ENCODE results near the gene CPTP.

Gene CPTP

DNA sequence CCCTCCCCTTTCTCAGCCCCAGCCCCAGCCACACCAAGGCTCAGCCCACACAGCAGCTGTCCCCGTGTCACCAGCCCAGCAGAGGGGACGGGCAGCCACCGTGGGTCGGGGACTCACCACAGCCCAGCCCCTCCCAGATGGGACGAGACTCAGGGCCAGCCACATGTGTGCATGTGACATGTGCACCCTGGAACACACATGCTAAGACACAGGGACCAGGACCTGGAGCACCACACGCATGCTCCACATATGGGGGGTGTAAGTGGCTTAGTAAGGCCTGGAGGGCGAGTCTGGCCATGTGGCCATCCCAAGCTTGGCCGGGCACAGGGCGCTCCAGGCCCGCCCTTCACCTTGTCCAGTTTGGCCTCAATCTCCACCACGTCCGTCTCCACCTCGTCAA, 20.9 kb upstream of the CPTP start:
- TF ChIP-seq, protein P1, sequence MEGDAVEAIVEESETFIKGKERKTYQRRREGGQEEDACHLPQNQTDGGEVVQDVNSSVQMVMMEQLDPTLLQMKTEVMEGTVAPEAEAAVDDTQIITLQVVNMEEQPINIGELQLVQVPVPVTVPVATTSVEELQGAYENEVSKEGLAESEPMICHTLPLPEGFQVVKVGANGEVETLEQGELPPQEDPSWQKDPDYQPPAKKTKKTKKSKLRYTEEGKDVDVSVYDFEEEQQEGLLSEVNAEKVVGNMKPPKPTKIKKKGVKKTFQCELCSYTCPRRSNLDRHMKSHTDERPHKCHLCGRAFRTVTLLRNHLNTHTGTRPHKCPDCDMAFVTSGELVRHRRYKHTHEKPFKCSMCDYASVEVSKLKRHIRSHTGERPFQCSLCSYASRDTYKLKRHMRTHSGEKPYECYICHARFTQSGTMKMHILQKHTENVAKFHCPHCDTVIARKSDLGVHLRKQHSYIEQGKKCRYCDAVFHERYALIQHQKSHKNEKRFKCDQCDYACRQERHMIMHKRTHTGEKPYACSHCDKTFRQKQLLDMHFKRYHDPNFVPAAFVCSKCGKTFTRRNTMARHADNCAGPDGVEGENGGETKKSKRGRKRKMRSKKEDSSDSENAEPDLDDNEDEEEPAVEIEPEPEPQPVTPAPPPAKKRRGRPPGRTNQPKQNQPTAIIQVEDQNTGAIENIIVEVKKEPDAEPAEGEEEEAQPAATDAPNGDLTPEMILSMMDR (conservative IDR thresholded peaks at IDR 0.05; ENCODE audit: low read depth, low read length), result no peak
- DNase-seq (ENCODE audit: low read depth), result no peak

DNA sequence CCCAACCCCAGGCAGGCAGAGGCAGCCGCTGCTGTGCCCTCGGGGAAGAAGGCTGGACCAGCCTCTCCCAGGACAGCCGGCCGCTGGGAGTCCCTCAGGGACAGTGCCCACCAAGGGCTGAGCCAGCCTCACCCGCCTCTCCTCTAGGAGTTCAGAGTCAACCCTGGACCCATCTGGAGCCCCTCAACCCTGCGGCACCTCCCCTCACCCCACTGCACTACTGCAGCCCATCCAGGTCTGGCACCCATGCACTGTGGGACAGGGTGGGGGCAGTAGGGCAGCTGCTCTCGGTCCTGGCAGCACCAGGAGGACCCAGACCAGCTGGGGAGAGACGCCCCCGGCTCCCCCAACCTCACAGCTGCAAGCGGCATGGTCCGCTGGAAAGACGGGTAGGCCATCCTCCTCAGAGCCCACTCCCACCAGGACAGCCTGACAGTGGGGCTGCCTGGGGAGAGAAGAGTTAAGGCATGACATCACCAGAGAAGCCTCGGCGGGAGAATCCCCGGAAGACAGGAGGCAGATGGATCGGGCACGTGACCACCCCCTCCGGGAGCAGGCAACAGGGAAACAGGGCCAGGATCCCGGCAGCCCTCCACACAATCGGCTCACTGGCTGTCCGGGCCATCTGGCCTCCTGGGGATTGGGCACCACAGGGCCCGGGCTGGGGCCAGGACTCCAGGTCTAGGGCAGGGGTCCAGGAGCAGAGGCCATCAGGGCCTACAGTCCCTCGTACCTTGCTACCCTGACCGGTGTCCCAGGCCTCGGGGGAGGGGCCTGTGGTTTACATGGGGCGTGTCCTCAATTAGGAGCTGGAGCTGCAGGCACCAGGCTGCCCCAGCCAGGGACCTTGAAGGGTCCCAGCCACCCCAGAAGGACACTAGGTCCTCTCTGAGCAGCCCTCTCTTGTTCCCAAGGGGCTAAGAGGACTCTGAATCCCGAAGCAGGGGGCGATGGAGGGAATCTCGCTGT, 20.0 kb upstream of the CPTP start:
- TF ChIP-seq, protein P1 (conservative IDR thresholded peaks at IDR 0.05; ENCODE audit: low read depth, low read length), result no peak
- peak; percentile 83 for DNase-seq (ENCODE audit: low read depth)
- H3K4me3 ChIP-seq (ENCODE audit: low read depth, low read length), result peak overlapping the region; percentile 71

More for the DNA sequence above, 20.9 kb upstream of the CPTP start:
- no peak overlapping the region for H3K4me3 ChIP-seq (ENCODE audit: low read depth, low read length)

DNA sequence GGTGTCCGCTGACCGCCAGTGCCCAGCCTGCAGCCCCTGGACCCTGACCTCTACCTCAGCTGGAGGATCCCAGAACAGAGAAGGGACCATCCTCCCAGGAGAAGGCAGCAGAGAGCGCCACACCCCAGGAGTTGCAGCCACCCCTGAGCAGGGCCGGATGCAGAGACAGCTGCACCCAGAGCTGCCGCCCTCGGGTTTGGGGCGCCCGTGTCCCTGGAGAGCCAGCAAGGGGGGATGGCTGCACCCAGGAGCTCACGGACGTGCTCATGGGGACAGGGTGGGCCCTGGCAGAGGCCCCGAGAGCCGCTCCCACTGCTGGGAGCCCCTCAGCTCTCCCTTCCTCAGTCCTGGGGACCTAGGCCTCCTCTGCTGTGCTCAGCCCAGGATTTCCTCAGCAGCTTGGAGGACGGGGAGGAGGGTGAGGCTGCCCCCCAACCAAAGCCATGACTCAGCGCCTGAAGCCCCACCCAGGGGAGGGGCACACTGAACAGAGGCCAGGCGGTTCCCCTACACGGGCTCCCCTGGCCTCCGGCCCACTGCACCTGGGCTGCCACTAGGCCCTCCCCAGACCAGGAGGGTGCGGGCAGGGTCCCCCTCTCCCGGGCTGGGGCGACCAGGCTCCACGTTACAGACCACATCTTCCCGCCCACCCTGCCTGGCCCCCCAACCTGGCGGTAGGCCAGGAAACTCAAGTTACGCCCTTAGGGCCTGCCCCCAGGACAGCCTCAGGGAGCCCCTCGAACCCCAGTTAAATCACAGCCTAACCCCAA, 19.1 kb upstream of the CPTP start:
- DNase-seq (ENCODE audit: low read depth), result peak; percentile 75
- peak overlapping the region; percentile 71 for H3K4me3 ChIP-seq (ENCODE audit: low read depth, low read length)
- TF ChIP-seq, protein P1 (conservative IDR thresholded peaks at IDR 0.05; ENCODE audit: low read depth, low read length), result no peak

DNA sequence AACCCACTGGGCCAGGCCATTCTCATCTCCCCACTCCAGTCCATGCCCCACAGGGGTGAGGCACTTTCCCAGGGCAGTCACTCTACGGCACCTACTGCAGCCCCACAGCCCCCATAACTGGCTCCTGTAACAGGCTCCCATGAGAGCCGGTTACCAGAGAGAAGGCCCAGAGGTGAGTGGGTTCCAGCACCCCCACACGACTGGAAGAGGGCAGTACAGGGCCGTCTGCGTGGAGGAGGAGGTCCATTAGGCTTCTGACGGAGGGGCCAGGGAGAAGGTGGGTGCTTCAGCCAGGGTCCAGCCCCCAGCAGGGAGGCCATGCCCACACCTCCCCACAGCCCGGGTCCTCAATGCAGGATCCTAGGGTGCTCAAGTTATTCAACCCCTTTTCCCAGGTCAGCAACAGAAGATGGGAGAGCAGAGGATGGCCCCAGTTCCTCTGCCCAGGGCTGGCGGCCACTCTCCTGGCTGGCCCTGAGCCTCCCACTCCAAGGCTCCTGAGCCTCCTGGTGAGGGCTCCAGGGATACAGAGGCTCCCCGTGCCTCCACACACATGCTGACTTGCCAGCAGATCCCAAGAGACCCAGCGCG, 18.4 kb upstream of the CPTP start:
- no peak for DNase-seq (ENCODE audit: low read depth)
- peak overlapping the region; percentile 71 for H3K4me3 ChIP-seq (ENCODE audit: low read depth, low read length)

DNA sequence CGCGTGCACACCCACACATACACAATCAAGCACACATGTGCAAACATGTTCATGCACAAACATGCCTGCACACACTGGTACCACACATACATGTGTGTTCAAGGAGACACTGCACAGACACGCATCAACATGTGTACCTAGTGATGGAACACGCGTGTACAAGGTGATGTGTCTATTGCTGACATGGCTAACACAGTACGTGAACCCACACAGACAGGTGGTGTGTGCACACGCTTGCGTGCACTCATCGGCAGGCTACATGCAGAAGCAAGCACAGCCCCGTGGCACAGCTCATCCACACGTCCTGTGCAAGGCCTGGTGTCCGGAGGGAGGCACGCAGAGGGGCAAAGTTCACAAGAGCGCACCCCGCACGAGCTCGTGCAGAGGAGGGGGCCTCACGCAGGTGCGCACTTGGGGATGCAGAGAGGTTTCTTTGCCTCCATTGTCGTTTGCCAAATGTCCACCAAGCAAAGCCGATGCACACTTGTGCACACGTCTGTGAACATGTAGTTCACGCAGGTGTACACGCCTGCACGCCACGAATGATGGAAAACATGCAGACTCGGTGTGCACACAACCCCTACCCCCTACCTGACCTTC, 17.8 kb upstream of the CPTP start:
- no peak for DNase-seq (ENCODE audit: low read depth)

More for the DNA sequence above, 18.4 kb upstream of the CPTP start:
- TF ChIP-seq, protein P1 (conservative IDR thresholded peaks at IDR 0.05; ENCODE audit: low read depth, low read length), result peak; percentile 28

More for the DNA sequence above, 17.8 kb upstream of the CPTP start:
- H3K4me3 ChIP-seq (ENCODE audit: low read depth, low read length), result peak overlapping the region; percentile 71
- TF ChIP-seq, protein P1 (conservative IDR thresholded peaks at IDR 0.05; ENCODE audit: low read depth, low read length), result no peak

Measured in choroid plexus epithelial cell (primary cell).